Activated T-cell treated with anti-CD3 and anti-CD28 coated beads, Interleukin-2, amount 50 U/mL, for 72 hours (primary cell): ENCODE results near the gene GABRB2. TPM values are rescaled to one million over a fixed set of nuclear protein-coding genes. Genes with fewer than 3 reads are reported as not detected.

Experiments used
- ATAC-seq, 2 donors: fragments of 150-1000 bp; cut with Tn5 transposase; replicated peaks in 1 of 2; 2 replicates each; pipeline ENCODE4 v1.10.0; 2021; ENCODE audit warnings: moderate library complexity in 2 of 2, mild to moderate bottlenecking in 1 of 2
- DNase-seq, 2 donors: peaks; one replicate each; pipeline ENCODE4 v3.0.0; 2021 to 2022; ENCODE audit warnings: mixed read lengths in 1 of 2
- H3K27ac Mint-ChIP-seq: one replicate; pipeline ENCODE4 v1.8.0; 2022; ENCODE audit warnings: mild to moderate bottlenecking, moderate library complexity, mixed read lengths
- H3K27me3 Mint-ChIP-seq: one replicate; pipeline ENCODE4 v1.8.0; 2022; ENCODE audit warnings: low read depth, mixed read lengths
- H3K36me3 Mint-ChIP-seq, 2 donors: one replicate each; pipeline ENCODE4 v1.8.0; 2022; ENCODE audit warnings: mixed read lengths in 2 of 2, mild to moderate bottlenecking in 1 of 2; ENCODE audit not compliant: insufficient read depth in 2 of 2
- H3K4me1 Mint-ChIP-seq: one replicate; pipeline ENCODE4 v1.8.0; 2022; ENCODE audit warnings: low read depth, mixed read lengths
- H3K4me3 Mint-ChIP-seq, 2 donors: one replicate each; pipeline ENCODE4 v1.8.0; 2022; ENCODE audit warnings: mild to moderate bottlenecking in 2 of 2, mixed read lengths in 2 of 2, moderate library complexity in 2 of 2
- H3K9me3 Mint-ChIP-seq, 2 donors: one replicate each; pipeline ENCODE4 v1.8.0; 2022; ENCODE audit warnings: mixed read lengths in 2 of 2
- total RNA-seq, 2 donors: library from RNA; stranded (reverse); gene quantifications; one replicate each; pipeline ENCODE4 v1.2.3, GENCODE V29; 2022

The GABRB2 gene
- not detected for total RNA-seq

- peak within 1 kb of the TSS; percentile 70 to 79 for H3K4me3 Mint-ChIP-seq
- peaks cover 16% of the 10 kb centered on the region for H3K4me1 Mint-ChIP-seq
- peak; percentile 39 to 45 for ATAC-seq
- peak; percentile 26 to 33 for DNase-seq
- H3K9me3 Mint-ChIP-seq = peaks cover 0 to 4% of the 10 kb centered on the region in 2 donors
- H3K36me3 Mint-ChIP-seq = peaks cover 0 to 3% of the 10 kb centered on the region in 2 donors
- peaks cover 63% of the 10 kb centered on the region for H3K27me3 Mint-ChIP-seq
- H3K27ac Mint-ChIP-seq = peak within 1 kb of the TSS; percentile 0
Measured at GRCh38 chr5:161546470-161547301, at the start of gene GABRB2. GABRB2 (minus strand) TSS chr5:161546725; CDS start chr5:161546643, 82 bp downstream.

GRCh38 chr5:161585798-161586197, 39.3 kb upstream of the GABRB2 start:
- Mint-ChIP-seq H3K4me3 (no peak overlapping the region), H3K9me3 (peaks cover 0 to 7% of the 10 kb centered on the region in 2 donors), H3K4me1 (no peaks in the 10 kb centered on the region), H3K36me3 (no peaks in the 10 kb centered on the region), H3K27me3 (no peaks in the 10 kb centered on the region), H3K27ac (no peak overlapping the region)
- ATAC-seq = no peak
- no peak for DNase-seq

GRCh38 chr5:161580621-161581020, 34.1 kb upstream of the GABRB2 start:
- DNase-seq = no peak
- H3K4me1 Mint-ChIP-seq = no peaks in the 10 kb centered on the region
- no peaks in the 10 kb centered on the region for H3K27me3 Mint-ChIP-seq
- no peaks in the 10 kb centered on the region for H3K36me3 Mint-ChIP-seq
- no peak overlapping the region for H3K27ac Mint-ChIP-seq
- H3K4me3 Mint-ChIP-seq = no peak overlapping the region
- no peak for ATAC-seq
- H3K9me3 Mint-ChIP-seq = peaks cover 2 to 5% of the 10 kb centered on the region in 2 donors

- Mint-ChIP-seq H3K27ac (no peak overlapping the region), H3K27me3 (no peaks in the 10 kb centered on the region), H3K4me1 (no peaks in the 10 kb centered on the region), H3K36me3 (no peaks in the 10 kb centered on the region), H3K9me3 (peaks cover 4% of the 10 kb centered on the region in 2 donors), H3K4me3 (no peak overlapping the region)
- ATAC-seq (no peak), DNase-seq (no peak)
Measured at GRCh38 chr5:161572914-161573313, 26.4 kb upstream of the GABRB2 start.

GRCh38 chr5:161566081-161566480, 19.6 kb upstream of the GABRB2 start:
- H3K27me3 Mint-ChIP-seq = no peaks in the 10 kb centered on the region
- DNase-seq = no peak
- H3K4me3 Mint-ChIP-seq = no peak overlapping the region
- H3K4me1 Mint-ChIP-seq = no peaks in the 10 kb centered on the region
- H3K27ac Mint-ChIP-seq = no peak overlapping the region
- H3K9me3 Mint-ChIP-seq = peaks cover 0 to 7% of the 10 kb centered on the region in 2 donors
- no peak for ATAC-seq
- no peaks in the 10 kb centered on the region for H3K36me3 Mint-ChIP-seq

- no peaks in the 10 kb centered on the region for H3K4me1 Mint-ChIP-seq
- ATAC-seq = no peak
- no peak overlapping the region for H3K27ac Mint-ChIP-seq
- H3K27me3 Mint-ChIP-seq = no peaks in the 10 kb centered on the region
- DNase-seq = no peak
- no peaks in the 10 kb centered on the region for H3K36me3 Mint-ChIP-seq
- H3K4me3 Mint-ChIP-seq = no peak overlapping the region
- peaks cover 0 to 6% of the 10 kb centered on the region in 2 donors for H3K9me3 Mint-ChIP-seq
Measured at GRCh38 chr5:161562446-161562845, 15.9 kb upstream of the GABRB2 start.

GRCh38 chr5:161549106-161549505, 2.6 kb upstream of the GABRB2 start:
- Mint-ChIP-seq H3K4me3 (no peak overlapping the region), H3K27me3 (peaks cover 68% of the 10 kb centered on the region), H3K27ac (no peak overlapping the region), H3K36me3 (peaks cover 2 to 3% of the 10 kb centered on the region in 2 donors), H3K4me1 (peaks cover 16% of the 10 kb centered on the region), H3K9me3 (peaks cover 3 to 10% of the 10 kb centered on the region in 2 donors)
- no peak for ATAC-seq
- DNase-seq = no peak

- Mint-ChIP-seq H3K27me3 (peaks cover 69% of the 10 kb centered on the region), H3K4me3 (peak overlapping the region; percentile 40 to 57), H3K9me3 (peaks cover 3 to 9% of the 10 kb centered on the region in 2 donors), H3K4me1 (peaks cover 16% of the 10 kb centered on the region), H3K27ac (no peak overlapping the region), H3K36me3 (peaks cover 2 to 3% of the 10 kb centered on the region in 2 donors)
- DNase-seq = no peak
- no peak for ATAC-seq
Measured at GRCh38 chr5:161548487-161549094, 2.1 kb upstream of the GABRB2 start.

GRCh38 chr5:161547738-161548486, 1.4 kb upstream of the GABRB2 start:
- H3K36me3 Mint-ChIP-seq = peaks cover 2 to 3% of the 10 kb centered on the region in 2 donors
- peaks cover 69% of the 10 kb centered on the region for H3K27me3 Mint-ChIP-seq
- H3K4me3 Mint-ChIP-seq = peak overlapping the region; percentile 57 to 76
- peaks cover 16% of the 10 kb centered on the region for H3K4me1 Mint-ChIP-seq
- ATAC-seq = no peak
- H3K9me3 Mint-ChIP-seq = peaks cover 3 to 9% of the 10 kb centered on the region in 2 donors
- no peak for DNase-seq
- H3K27ac Mint-ChIP-seq = no peak overlapping the region

- H3K36me3 Mint-ChIP-seq = peaks cover 2 to 3% of the 10 kb centered on the region in 2 donors
- ATAC-seq (no peak), DNase-seq (no peak)
- no peak overlapping the region for H3K27ac Mint-ChIP-seq
- H3K27me3 Mint-ChIP-seq = peaks cover 69% of the 10 kb centered on the region
- H3K9me3 Mint-ChIP-seq = peaks cover 3 to 7% of the 10 kb centered on the region in 2 donors
- peaks cover 16% of the 10 kb centered on the region for H3K4me1 Mint-ChIP-seq
- H3K4me3 Mint-ChIP-seq = peak overlapping the region; percentile 56 to 76
Measured at GRCh38 chr5:161547406-161547737, 847 bp upstream of the GABRB2 start.

GRCh38 chr5:161546095-161546469, 443 bp downstream of the GABRB2 start:
- ATAC-seq (no peak), DNase-seq (no peak)
- H3K36me3 Mint-ChIP-seq = peaks cover 0 to 3% of the 10 kb centered on the region in 2 donors
- H3K27me3 Mint-ChIP-seq = peaks cover 62% of the 10 kb centered on the region
- H3K4me3 Mint-ChIP-seq = peak overlapping the region; percentile 70 to 79
- peaks cover 0 to 4% of the 10 kb centered on the region in 2 donors for H3K9me3 Mint-ChIP-seq
- peaks cover 16% of the 10 kb centered on the region for H3K4me1 Mint-ChIP-seq
- H3K27ac Mint-ChIP-seq = no peak overlapping the region

- Mint-ChIP-seq H3K27me3 (peaks cover 57% of the 10 kb centered on the region), H3K4me3 (peak overlapping the region in 1 of 2 donors; percentile 79), H3K9me3 (no peaks in the 10 kb centered on the region), H3K4me1 (peaks cover 16% of the 10 kb centered on the region), H3K27ac (no peak overlapping the region), H3K36me3 (peaks cover 0 to 3% of the 10 kb centered on the region in 2 donors)
- DNase-seq (no peak), ATAC-seq (no peak)
Measured at GRCh38 chr5:161545344-161546094, 1.0 kb downstream of the GABRB2 start.
